T-helper 9 cell (primary cell): ENCODE results near the gene CASZ1.
A peak's percentile ranks its signal among the peaks of the same experiment; 100 is the strongest.

Experiments used
- DNase-seq: peaks from one replicate; pipeline ENCODE4 v3.0.0-alpha.2; 2020

Gene CASZ1

GRCh38 chr1:10703702-10704101, 92.7 kb downstream of the CASZ1 start:
- DNase-seq, result no peak

GRCh38 chr1:10701145-10701544, 95.3 kb downstream of the CASZ1 start:
- no peak for DNase-seq

GRCh38 chr1:10699470-10699835, 97.0 kb downstream of the CASZ1 start:
- no peak for DNase-seq

- no peak for DNase-seq
These were observed 97.5 kb downstream of the CASZ1 start for GRCh38 chr1:10698726-10699469.

GRCh38 chr1:10697621-10698160, 98.8 kb downstream of the CASZ1 start:
- no peak for DNase-seq

GRCh38 chr1:10696977-10697376, 99.5 kb downstream of the CASZ1 start:
- no peak for DNase-seq

GRCh38 chr1:10694633-10695627, 101.5 kb downstream of the CASZ1 start:
- DNase-seq, result peak; percentile 67

GRCh38 chr1:10694274-10694632, 102.2 kb downstream of the CASZ1 start:
- peak; percentile 54 for DNase-seq

GRCh38 chr1:10693497-10694273, 102.8 kb downstream of the CASZ1 start:
- DNase-seq, result peak; percentile 30

- no peak for DNase-seq
These were observed 103.3 kb downstream of the CASZ1 start for GRCh38 chr1:10693152-10693496.

GRCh38 chr1:10692401-10693021, 103.9 kb downstream of the CASZ1 start:
- peak; percentile 50 for DNase-seq

- DNase-seq, result no peak
These were observed 104.7 kb downstream of the CASZ1 start for GRCh38 chr1:10691740-10692125.

- DNase-seq, result no peak
These were observed 105.2 kb downstream of the CASZ1 start for GRCh38 chr1:10691075-10691739.

- DNase-seq, result no peak
These were observed 106.0 kb downstream of the CASZ1 start for GRCh38 chr1:10690484-10690883.

- no peak for DNase-seq
These were observed 108.0 kb downstream of the CASZ1 start for GRCh38 chr1:10688409-10688786.

- no peak for DNase-seq
These were observed 108.6 kb downstream of the CASZ1 start for GRCh38 chr1:10687782-10688408.

- DNase-seq, result no peak
These were observed 109.2 kb downstream of the CASZ1 start for GRCh38 chr1:10687251-10687651.

- no peak for DNase-seq
These were observed 109.9 kb downstream of the CASZ1 start for GRCh38 chr1:10686404-10687040.

GRCh38 chr1:10685808-10686403, 110.5 kb downstream of the CASZ1 start:
- DNase-seq, result no peak

GRCh38 chr1:10685196-10685807, 111.1 kb downstream of the CASZ1 start:
- no peak for DNase-seq
